HG03060 (cell line): ENCODE results near the gene CTU2.

Source experiments
- ATAC-seq: cut with Tn5 transposase; IDR thresholded peaks from one replicate; pipeline ENCODE4 v1.9.1; 2021; ENCODE audit warnings: low read depth, moderate number of reproducible peaks; ENCODE audit not compliant: unreplicated experiment

Gene CTU2

DNA sequence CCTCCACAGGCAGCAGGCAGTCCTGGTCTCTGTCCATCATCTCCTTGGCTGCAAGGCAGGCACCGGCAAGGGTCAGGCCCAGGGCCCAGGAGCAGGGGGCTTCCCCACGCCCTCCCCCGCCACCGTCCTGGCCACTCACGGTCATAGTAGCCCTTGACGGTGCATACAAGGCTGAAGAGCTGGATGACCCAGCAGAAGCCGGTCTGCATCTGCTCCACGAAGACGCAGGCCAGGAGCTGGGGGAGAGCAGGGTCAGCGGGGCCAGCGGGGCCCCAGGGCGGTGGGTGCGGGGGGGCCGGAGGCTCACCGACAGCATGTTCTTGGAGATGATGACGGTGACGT lies 20.1 kb downstream of the CTU2 start:
- ATAC-seq, result no peak

DNA sequence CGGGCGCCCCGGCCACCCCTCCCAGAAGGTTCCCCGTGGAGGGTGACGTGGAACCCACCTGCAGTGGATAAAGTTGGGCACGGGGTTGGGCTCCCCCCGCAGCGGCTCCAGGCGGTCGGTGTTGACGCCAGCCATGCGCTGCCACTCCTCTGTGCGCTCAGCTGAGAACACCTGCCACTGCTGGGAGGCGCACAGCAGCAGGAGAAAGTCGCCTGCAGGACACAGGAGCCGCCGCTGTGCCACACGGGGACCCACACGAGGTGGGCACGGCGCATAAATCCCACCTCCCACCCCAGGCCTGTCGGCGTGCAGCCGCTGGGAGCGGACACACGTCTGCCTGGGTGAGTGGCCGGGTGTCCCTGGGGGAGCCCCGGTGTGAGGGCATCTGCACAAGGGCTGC lies 20.7 kb downstream of the CTU2 start:
- no peak for ATAC-seq

DNA sequence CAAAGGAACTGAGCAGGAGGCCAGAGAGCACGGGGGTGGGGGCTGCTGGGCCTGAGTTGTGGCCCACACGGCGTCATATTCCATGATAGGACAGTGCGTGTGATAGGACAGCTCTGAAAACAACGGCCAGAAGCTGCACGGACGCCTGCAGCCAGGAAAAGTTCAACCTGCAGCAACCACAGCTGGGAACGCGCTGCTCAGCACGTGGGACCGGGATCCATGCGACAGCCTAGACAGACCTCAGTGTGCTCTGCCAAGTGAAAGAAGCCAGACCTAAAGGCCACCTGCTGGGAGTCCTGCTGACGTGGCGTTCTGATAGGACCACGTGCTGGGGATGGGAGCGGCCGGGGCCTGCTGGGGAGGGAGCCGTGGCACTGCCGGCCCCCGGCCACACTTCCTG lies 21.6 kb downstream of the CTU2 start:
- no peak for ATAC-seq

DNA sequence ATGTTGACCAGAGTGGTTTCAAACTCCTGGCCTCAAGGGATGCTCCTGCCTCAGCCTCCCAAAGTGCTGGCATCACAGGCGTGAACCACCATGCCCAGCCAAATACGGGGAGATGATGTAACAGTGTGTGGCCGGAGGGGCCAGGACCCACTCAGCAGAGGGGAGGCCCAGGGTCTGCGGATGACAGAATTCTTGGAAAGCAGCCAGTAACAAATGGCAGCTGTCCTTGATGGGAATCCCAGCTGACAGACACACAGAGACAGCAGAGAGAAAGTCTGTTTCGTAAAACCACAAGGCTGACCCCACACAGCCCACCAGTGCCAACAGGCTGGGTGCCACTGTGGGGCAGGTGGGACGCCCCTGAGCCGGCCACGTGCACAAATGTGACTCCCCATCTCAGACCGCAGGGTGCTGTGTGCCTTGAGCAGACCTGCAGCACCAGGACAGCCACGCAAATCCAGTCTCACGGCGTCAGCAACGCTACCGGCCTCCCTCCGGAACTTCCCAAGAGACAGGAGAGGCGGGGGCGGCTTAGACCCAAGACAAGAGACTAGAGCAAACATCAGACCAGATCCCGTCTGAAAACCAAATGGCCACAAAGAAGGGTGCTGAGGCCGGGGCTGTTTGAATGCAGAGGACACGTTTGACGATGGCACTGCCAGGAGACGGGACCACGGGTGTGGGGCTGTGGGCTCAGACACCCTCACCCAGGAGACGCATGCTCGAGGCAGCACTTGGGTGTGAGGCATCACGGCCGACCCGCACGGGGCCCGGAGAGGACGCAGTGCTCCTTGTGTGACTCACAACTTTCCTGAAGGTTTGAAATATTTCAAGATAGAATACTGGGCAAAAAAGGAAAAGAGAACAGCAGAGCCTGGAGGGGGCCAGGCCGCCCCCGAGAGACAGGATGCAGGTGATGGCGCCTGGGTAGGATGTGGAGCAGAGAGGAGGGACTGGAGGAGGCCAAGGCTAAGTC lies 24.6 kb downstream of the CTU2 start:
- ATAC-seq, result no peak

DNA sequence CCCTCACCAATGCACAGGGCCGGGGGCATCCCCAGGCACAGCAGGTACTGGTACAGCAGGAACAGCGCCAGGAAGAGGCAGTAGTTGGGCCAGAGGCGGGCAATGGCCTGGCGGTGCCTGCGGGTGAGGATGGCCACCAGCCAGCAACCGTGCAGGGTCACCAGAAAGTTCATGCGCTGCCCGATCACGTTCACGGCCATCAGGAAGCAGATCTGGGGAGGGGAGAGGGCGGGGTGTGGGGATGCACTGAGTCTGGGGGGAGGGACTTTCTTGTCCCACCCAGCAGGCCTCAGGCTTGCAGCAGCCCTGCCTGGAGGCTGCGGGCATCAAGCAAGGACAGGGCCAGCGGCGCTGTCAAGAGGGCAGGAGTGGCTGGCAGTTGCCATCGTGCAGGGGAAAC lies 25.4 kb downstream of the CTU2 start:
- ATAC-seq, result no peak

DNA sequence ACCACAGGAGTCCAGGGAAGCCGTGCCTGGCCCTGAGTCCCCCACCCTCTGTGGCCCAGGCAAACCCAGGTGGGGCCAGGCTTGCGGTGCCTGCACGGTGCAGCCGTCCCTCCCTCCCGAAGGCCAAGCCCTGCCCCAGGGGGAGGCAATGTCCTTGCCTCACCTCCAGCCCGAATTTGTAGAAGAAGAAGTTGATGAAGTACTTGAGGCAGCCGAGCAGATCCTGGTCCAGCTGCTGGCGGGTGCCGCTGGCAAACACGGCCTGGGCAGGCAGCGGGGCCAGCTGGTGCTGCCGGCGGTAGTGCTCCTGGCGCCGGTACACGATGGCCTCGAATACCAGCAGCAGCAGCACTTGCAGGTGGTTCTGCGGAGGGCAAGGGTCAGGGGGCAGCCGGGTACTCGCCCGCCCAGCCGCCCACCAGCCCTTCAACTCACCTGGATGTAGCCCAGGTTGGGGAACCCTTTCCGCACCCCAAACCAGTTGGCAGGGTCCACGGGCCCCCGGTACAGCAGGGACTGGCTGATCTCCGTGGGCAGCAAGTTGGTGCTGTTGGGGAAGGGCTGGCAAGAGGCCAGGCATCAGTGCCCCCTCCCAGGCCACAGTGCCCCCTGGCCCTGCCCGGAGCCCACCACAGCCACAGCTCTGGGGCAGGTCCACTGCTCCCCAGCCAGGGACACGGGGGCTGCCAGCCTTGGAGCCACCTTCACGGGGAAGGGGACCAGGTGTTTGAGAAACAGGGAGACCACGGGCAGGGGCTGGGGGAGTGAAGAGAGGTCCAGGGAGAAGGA lies 26.1 kb downstream of the CTU2 start:
- ATAC-seq, result no peak

DNA sequence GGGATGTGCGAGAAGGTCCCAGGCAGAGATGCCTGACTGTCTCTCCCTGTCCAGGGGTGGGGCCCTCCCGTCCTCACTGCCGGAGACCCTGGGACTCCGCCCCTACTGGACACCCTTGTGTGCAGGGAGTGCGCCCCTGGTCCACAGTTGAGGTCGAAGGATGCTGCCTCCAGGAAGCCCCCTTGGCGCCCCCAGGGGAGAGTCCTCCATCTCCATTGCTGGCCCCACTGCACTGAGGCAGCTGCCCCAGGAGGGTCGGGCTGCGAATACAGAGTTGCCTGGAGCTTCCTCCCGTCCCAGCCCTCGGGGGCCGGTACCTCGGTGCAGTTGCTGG lies 26.6 kb downstream of the CTU2 start:
- ATAC-seq, result no peak

DNA sequence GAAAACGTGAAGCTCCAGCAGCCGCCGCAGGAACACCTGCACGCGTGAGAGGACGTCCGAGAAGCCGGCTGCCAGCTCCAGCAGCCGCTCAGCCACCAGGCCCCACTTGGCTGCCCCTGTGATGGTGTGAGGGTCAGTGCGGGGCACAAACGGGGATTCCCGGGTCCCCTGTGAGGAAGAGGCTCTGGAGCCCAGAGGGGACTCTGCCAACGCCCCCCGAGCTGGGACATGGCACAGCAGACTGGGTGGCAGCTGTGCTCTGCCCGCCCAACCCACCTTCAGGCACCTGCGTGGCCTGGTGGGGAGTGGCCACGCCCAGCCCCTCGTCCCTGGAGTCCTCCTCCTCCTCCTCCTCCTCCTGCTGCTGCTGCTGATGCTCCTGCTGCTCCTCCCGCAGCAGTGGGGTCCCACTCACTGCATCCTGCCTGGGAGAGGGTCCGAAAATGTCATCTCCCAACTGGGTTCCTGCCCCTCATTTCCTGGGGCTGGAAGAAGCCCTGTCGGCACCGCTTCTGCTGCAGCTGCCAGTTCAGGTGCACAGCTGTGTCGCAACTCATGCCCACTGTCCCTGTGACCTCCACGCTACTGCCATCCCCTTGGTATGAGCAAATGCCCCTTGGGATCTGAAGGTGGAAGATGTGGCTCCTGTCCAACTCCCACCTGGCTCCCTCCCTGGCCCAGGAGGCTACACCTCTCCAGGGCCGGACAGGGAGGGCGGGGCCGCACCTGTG lies 27.5 kb downstream of the CTU2 start:
- ATAC-seq, result no peak

DNA sequence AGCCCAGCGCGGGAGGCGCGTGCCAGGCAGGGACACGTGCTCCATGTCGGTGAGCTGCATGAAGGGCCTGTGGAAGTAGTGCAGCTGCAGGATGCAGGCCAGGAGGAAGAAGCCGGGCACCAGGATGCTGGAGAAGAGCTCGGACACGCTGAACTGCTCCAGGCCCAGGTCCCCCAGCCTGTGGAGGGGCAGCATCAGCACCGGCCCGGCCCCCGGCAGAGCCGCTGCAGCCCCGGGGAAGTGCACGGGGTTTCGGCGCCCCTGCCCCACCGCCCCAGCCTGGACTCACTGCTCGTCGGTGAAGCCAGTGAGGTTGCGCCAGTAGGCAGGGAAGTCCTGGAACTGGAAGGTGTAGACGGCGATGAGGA lies 28.0 kb downstream of the CTU2 start:
- ATAC-seq, result no peak

DNA sequence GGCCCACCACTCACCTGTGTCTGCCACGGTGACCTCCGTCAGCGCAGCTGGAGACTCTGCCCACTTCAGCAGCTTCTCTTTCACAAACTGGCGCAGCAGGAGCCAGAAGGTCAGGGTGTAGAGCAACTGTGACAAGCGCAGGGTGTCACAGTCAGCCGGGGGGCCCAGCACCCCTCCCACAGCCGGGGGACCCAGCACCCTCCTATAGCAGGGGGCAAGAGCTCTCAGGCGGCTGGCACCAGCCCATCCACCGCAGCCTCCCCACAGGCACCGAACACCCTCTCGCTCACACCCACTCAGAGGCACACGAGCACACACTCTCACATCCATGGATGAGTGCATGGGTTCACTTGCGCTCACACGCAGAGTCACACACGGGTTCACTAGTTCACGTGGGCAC lies 28.8 kb downstream of the CTU2 start:
- no peak for ATAC-seq

DNA sequence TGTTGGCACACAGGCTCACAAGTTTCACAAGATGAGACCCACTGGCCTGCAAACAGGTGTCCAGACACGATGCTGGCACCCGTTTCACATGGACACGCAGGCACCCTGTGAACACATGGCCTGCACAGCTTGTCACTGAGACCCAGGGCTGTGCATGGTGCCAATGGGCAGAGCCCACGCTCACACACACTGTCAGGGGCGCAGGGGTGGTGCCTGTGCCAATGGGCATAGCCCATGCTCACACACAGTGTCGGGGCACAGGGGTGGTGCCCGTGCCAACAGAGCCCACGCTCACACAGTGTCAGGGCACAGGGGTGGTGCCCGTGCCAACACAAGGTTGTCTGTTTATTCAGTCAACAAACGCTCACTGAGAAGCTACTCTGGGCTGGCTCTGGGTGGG lies 29.3 kb downstream of the CTU2 start:
- ATAC-seq, result no peak

DNA sequence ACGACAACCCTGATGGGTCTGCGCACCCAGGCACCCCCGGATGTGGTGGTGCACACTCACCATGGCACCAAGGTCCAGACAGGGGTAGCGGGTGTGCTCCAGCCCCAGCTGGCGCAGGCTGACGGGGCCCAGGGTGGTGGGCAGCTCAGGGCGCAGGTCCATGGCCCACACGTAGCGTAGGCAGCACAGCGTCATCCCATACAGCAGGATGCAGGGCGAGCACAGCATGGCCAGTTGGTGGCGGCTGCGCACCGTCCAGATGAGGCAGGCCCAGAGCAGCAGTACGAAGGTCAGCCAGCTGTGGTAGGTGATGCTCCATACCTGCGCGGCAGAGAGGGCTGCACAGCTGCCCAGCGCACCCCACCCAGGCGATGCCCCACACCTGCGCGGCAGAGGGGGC lies 29.8 kb downstream of the CTU2 start:
- no peak for ATAC-seq

DNA sequence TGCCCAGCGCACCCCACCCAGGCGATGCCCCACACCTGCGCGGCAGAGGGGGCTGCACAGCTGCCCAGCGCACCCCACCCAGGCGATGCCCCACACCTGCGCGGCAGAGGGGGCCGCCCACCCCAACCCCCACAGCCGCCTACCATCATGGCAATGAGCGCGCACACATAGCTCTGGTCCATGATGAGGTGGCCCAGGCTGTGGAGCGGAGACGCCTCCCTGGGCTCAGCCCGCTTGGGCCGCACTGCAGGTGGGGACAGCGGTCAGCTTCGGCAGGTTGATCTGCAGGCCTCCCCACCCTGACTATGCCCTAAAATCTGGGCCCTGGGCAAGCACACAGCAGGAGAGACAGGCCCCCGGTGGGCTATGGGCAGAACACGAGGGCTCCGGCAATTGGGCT lies 30.2 kb downstream of the CTU2 start:
- no peak for ATAC-seq

DNA sequence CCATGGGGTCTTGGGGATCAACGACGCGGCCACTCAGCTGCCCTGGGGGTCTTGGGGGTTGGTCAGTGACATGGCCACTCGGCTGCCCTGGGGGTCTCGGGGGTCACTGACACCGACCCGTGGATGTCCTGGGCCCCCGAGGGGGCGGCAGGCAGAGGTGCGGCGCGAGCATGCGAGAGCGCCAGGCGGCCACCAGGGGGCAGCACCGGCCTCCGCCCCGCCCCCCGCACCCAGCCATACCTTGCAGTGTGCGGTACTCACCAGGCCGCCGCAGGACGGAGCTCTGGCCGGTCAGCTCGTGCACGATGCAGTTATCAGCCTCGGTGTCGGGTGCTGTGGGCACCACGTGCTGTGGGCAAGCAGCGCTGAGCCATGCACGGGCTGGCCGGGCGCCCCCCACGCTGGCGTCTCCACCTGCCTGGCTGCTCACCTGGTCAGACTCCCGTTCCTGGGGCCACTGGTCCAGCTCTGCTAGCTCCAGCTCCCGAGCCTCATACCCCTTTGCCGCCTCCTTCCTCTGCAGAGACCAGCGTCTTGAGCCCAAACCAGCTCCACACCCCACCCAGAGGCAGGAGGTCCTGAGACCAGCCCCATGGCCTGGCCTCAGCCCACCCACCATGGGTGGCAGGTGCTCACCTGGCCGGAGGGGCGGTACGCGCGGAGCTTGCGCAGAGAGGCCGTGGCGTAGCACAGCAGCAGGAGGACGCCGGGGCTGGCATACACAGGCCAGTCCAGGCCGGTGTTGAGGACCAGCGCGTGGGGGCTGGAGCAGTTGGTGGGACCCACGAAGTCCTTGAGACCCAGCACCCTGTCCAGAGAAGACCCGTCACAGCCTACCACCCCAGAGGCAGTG lies 31.2 kb downstream of the CTU2 start:
- ATAC-seq, result no peak

DNA sequence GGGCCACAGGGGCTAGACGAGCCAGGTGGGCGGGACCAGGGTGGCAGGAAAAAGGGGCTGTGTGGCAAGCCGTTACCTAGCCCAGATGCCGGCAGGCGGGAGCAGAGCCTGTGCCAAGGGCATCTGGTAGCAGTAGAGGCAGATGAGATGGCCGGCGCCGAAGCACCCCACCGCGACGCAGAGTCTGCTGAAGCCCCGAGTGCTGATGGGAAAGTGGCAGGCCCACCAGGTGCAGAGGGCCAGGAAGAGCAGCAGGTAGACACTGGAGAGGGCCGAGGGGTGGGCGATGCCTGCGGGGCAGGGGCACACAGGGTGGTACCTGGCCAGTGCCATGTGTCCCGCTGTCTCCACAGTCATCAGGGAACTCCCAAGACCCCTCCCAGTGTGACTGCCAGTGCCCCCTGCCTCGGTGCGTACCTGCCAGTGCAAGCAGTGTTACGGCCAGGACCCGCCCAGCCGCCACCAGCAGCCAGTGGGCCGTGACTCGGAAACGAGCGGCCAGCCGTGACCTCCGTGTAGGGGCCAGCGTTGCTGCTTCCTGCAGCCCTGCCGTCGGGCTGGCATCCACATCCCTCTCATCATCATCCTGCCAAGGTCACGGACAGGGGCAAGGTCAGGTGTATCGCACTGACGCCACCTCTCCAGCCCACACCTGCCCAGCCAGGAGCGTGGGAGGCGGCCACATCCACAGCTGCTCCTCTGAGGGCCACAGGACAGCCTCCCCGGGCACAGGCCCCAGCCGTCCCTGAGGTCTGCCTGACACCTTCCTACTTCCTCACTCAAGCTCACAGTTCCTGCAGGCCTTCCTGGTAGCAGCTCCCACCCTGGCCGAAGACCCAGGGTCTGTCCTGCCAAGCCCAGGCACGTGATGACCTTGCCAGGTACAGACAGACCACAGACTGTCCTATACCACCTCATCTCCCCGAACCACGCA lies 32.1 kb downstream of the CTU2 start:
- ATAC-seq, result no peak

DNA sequence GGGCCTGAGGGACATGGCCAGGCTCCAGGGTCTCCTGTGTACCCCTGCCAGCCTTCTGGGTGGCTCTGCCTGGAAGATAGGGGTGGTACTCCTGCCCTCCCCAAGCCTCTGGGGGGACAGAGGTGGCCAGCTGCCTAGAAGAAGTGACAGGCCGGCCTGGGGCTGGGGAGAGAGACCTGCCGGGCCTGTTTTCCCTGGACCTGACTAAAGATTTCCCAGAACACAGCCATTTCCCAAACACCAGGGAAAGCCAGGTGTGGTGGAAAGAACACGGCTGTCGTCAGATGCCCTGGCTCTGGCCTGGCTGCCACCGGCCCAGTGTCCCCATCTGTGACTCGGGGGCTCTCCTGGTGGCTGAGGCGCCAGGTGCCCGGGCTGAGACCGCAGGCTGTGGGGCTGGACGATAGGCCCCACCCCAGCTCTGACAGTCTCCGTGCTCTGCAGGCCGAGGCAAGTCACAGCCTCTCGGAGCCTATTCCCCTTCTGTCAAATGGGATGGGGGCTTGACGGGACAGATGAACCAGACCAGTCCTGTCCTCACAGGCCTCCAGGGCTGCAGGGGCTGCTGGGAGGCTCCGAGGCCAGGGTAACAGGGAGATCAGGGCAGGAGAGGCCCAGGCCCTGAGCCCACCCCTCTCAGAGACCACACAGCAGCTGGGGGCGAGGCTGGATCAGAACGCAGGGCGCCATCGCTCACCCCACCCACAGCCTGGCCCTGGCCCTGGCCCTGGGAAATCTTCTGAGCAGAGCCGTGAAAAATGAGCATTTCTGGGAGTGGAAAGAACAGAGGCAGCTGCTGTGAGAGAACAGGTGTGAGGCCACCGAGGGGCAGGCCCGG lies 33.1 kb downstream of the CTU2 start:
- ATAC-seq, result no peak

DNA sequence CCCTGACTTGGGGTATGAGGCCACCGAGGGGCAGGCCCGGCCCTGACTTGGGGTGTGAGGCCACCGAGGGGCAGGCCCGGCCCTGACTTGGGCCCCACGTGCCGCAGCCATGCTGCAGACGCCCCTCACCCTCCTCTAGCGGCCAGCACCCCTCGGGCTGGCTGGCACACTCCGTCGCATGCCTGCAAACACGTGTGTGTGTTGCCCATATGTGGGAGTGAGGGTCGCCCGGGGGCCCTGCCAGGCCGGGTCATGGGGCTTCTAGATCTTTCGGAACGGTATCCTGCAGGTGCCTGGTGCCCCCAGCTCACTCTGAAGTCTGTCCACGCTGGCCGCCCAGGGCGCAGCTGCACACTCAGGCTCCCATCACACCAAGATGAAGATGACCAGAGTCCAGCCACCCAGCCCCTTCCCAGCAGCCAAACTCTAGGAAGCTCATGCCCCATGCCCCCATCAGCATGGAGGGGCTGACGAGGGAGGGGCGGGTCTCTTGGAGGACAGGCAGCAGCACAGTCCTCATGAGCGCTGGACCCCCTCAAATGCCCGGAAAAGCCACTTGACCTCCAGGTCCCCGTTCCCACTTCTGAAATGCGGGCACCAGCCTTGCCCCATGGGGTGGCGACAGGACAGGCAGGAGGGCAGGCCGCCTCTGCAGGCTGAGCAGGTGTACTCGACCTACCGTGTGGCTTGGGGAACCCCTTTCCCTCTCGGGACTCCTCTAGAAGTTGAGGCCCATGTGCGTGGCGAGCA lies 33.8 kb downstream of the CTU2 start:
- no peak for ATAC-seq

DNA sequence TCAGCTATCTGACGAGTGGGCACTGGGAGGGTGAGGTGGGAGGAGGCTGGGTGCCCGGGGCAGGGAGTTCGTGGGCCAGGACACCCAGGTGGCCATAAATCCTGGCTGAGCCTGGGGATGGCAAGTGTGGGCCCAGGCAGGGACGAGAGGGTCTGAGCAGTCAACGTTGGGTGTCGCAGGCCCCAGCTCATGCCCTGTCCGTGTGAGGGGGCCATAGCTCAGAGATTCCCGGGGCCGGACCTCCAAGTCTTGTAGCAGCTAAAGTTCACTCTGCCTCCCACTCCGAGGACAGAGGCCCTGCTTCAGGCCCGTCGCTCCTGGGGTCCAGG lies 34.4 kb downstream of the CTU2 start:
- no peak for ATAC-seq
